Measurements from ENCODE around the gene SLC43A3. TPM values are rescaled to one million over a fixed set of nuclear protein-coding genes. Genes with fewer than 3 reads are reported as not detected.

Gene SLC43A3
- total and polyA plus RNA-seq, 2 of the 4 experiments (the other 2 are of a cell fraction) = 12.7 to 21.1 TPM

- BruUV-seq (replicated peaks) = no TSS peak
- H3K27ac ChIP-seq (ENCODE audit: insufficient read depth, low read length) = no peak overlapping the region
- no peak overlapping the region for H3K23ac ChIP-seq (ENCODE audit: low read depth, low read length)
- no peak overlapping the region for H3K14ac ChIP-seq (replicated peaks; ENCODE audit: low read depth, low read length)
- H3K4me2 ChIP-seq (ENCODE audit: low read depth, low read length) = no peak overlapping the region
- 100% methylated on average over 1 of the region's 4 CpGs; no CpG with 5 or more reads in 1 of the 2 experiments for WGBS, 2 experiments (ENCODE audit: extremely low coverage in 2 of 2, insufficient read length in 1 of 2)
- ChIA-PET CTCF (no interaction called here), POLR2A (ENCODE audit: unreplicated experiment) (no interaction called here)
- no peaks in the 10 kb centered on the region for H3K9me3 ChIP-seq (ENCODE audit: control insufficient read depth, insufficient read depth, low read length)
- peaks cover 17% of the 10 kb centered on the region for H3K36me3 ChIP-seq (ENCODE audit: control insufficient read depth, insufficient read depth, low read length)
- no peak overlapping the region for H4K8ac ChIP-seq (ENCODE audit: low read depth in 2 of 2, low read length in 2 of 2)
- H2BK5ac ChIP-seq (ENCODE audit: low read depth, low read length, poor library complexity, severe bottlenecking) = no peak overlapping the region
- H3K9me1 ChIP-seq (ENCODE audit: insufficient read depth, low read length) = no peaks in the 10 kb centered on the region
- no peaks in the 10 kb centered on the region for H3K79me1 ChIP-seq (ENCODE audit: low read depth in 1 of 2, low read length in 2 of 2)
- no peak overlapping the region for H2BK120ac ChIP-seq (ENCODE audit: low read depth, low read length)
- no peak overlapping the region for H3K4me3 ChIP-seq (ENCODE audit: insufficient read depth, low read depth, low read length)
- in situ Hi-C loops (cut with MboI; ENCODE audit: low sequenced_read_pairs) = no loop called here
- no peak overlapping the region for H2AFZ ChIP-seq (replicated peaks; ENCODE audit: low read length, poor library complexity)
- H2AK9ac ChIP-seq (replicated peaks; ENCODE audit: low read depth, low read length, poor library complexity) = no peak overlapping the region
- no peak overlapping the region for H2BK15ac ChIP-seq (ENCODE audit: low read depth, low read length)
- no peak overlapping the region for H3K9ac ChIP-seq (ENCODE audit: low read depth, low read length)
- no peak for TF ChIP-seq RAD21 (IDR thresholded peaks at IDR 0.05; ENCODE audit: low read length)
- no peak for TF ChIP-seq FOS (IDR thresholded peaks at IDR 0.05; ENCODE audit: low read depth, low read length)
- TF ChIP-seq BHLHE40 (IDR thresholded peaks at IDR 0.05; ENCODE audit: low read depth, low read length) = no peak
- TF ChIP-seq POLR2A (IDR thresholded peaks at IDR 0.05; ENCODE audit: low read depth, low read length) = no peak
- no peak for TF ChIP-seq ELK1 (IDR thresholded peaks at IDR 0.05; ENCODE audit: borderline replicate concordance, low read depth, low read length)
- TF ChIP-seq RCOR1 (IDR thresholded peaks at IDR 0.05; ENCODE audit: insufficient replicate concordance, low read length) = no peak
- no peak for TF ChIP-seq MXI1 (IDR thresholded peaks at IDR 0.05; ENCODE audit: borderline replicate concordance, low read depth, low read length)
- no peak for TF ChIP-seq USF2 (IDR thresholded peaks at IDR 0.05; ENCODE audit: low read depth, low read length)
- TF ChIP-seq CTCF (conservative IDR thresholded peaks at IDR 0.05; ENCODE audit: low read depth, low read length) = no peak
- TF ChIP-seq CEBPB (IDR thresholded peaks at IDR 0.05; ENCODE audit: low read depth, low read length) = no peak
- no peak for TF ChIP-seq MAZ (IDR thresholded peaks at IDR 0.05; ENCODE audit: borderline replicate concordance, low read depth, low read length)
- TF ChIP-seq RFX5 (IDR thresholded peaks at IDR 0.05; ENCODE audit: low read depth, low read length) = no peak
- no peak for TF ChIP-seq SMC3 (IDR thresholded peaks at IDR 0.05; ENCODE audit: low read depth, low read length)
- no peak for TF ChIP-seq CHD1 (IDR thresholded peaks at IDR 0.05; ENCODE audit: low read depth, low read length)
- no peak for TF ChIP-seq NFE2L2 (IDR thresholded peaks at IDR 0.05; ENCODE audit: low read depth, low read length)
- TF ChIP-seq MAFK (IDR thresholded peaks at IDR 0.05; ENCODE audit: low read depth, low read length) = no peak
- H3K56ac ChIP-seq (ENCODE audit: extremely low read depth, insufficient read depth, low read length) = no peak overlapping the region
- H3K4ac ChIP-seq (ENCODE audit: low read depth, low read length) = no peak overlapping the region
- intact Hi-C loops (cut with micrococcal nuclease) = no loop called here
- no peak overlapping the region for H2AK5ac ChIP-seq (ENCODE audit: low read depth, low read length)
- ATAC-seq (ENCODE audit: low read depth) (no peak), DNase-seq (no peak)
- dilution Hi-C loops (cut with HindIII; ENCODE audit: low sequenced_read_pairs, unreplicated experiment) = no loop called here
- H4K91ac ChIP-seq (ENCODE audit: insufficient read depth, low read depth, low read length) = no peak overlapping the region
- peaks cover 3% of the 10 kb centered on the region; the same call in 1 of the 2 replicates for H3K4me1 ChIP-seq (ENCODE audit: control insufficient read depth, insufficient read depth, low read length)
- H3K27me3 ChIP-seq (ENCODE audit: control insufficient read depth, insufficient read depth, low read length) = peaks cover 13% of the 10 kb centered on the region; the same call in 1 of the 2 replicates
- H2BK20ac ChIP-seq (ENCODE audit: low read depth, low read length) = no peak overlapping the region
- H3K18ac ChIP-seq (ENCODE audit: low read depth, low read length) = no peak overlapping the region
- H4K5ac ChIP-seq (ENCODE audit: low read depth, low read length) = no peak overlapping the region
- no peaks in the 10 kb centered on the region for H4K20me1 ChIP-seq (ENCODE audit: insufficient read depth, low read length)
These were observed 21.6 kb downstream of the SLC43A3 start for GRCh38 chr11:57405271-57405860.

All from IMR-90 (cell line).